Colon (tissue), 2 donors: ENCODE results near the gene TMBIM1.

Experiments used
- FAIRE-seq: peaks from 2 replicates; lab custom pipeline; 2012; peaks lifted over from hg19 to GRCh38; lab: Jason Lieb, UNC
- donor health status: control.
- donor health status: control.

The TMBIM1 gene

DNA sequence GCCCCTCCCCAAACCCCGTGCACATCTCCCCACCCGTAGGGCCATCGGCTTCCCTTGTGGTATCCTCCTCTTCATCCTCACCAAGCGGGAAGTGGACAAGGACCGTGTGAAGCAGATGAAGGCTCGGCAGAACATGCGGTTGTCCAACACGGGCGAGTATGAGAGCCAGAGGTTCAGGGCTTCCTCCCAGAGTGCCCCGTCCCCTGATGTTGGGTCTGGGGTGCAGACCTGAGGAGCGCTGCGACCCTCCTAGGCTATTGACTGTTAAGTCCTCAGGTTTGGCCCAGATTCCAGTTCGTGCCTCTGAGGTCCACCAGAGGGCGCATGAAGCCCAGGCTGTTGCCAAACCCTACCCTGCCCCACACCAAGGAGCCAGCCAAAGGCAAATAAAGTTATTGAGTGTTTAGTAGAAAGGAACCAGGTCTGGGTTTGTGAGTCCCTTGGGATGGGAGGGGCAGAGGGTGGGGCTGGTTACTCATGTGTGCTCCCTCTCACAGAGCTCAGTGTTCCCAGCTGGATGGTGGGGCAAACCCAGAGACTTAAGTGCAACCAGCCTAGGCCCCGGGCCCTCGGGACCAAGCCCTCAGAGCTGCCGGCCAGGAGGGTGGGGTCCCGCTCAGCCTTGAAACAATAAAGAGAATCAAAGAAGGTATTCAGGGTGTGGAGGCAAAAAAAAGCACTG is 19.6 kb downstream of the TMBIM1 start:
- no peak for FAIRE-seq

GRCh38 chr2:218271865-218272530 is 20.3 kb downstream of the TMBIM1 start:
- no peak for FAIRE-seq

DNA sequence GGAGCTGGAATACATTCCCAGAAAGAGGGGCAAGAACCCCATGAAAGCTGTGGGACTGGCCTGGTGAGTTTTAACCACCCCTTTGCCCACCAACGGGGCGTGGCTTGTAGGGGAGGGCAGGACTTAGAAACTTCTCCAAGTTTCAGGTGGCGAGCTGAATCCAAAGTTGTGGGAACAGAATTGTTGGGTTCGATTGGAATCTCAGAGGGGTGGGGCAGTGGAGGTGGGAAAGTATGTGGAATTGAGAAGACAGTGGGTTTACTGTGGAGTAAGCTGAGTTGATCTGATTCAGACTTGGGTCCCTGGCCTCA is 20.9 kb downstream of the TMBIM1 start:
- FAIRE-seq, result no peak

- FAIRE-seq, result no peak
Observed at GRCh38 chr2:218270721-218271486, 21.4 kb downstream of the TMBIM1 start.

- FAIRE-seq, result peak; percentile 94
Observed at GRCh38 chr2:218269900-218270720, 22.2 kb downstream of the TMBIM1 start, which contains the start of the genes AAMP and PNKD. TSS of gene AAMP (minus strand) at chr2:218270137. CDS start at chr2:218270086, 51 bp downstream. TSS of gene PNKD (plus strand) at chr2:218270519. CDS start at chr2:218270536, 17 bp downstream.

DNA sequence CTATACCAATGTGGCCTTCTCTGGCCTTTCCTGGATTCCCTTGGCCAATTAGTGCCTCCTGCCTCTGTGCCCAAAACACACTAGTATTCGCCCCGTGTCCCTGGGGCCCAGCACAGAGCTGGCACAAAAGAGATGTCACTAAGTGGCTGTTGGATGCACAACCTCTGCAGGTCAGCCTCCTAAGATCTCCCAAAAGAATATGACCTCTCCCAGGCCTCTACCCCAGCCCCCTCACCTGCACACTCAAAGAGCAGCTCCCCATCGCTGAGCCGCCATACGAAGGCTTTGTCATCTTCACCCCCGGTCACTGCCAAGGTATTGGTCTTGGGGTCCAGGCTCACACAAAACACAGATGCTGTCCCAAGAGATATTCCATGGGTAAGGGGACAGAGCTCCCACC is 25.0 kb downstream of the TMBIM1 start:
- FAIRE-seq, result no peak

- no peak for FAIRE-seq
Observed at GRCh38 chr2:218266316-218266979, 25.9 kb downstream of the TMBIM1 start.

GRCh38 chr2:218265626-218266025 is 26.7 kb downstream of the TMBIM1 start:
- no peak for FAIRE-seq

GRCh38 chr2:218264773-218265561 is 27.3 kb downstream of the TMBIM1 start:
- no peak for FAIRE-seq

DNA sequence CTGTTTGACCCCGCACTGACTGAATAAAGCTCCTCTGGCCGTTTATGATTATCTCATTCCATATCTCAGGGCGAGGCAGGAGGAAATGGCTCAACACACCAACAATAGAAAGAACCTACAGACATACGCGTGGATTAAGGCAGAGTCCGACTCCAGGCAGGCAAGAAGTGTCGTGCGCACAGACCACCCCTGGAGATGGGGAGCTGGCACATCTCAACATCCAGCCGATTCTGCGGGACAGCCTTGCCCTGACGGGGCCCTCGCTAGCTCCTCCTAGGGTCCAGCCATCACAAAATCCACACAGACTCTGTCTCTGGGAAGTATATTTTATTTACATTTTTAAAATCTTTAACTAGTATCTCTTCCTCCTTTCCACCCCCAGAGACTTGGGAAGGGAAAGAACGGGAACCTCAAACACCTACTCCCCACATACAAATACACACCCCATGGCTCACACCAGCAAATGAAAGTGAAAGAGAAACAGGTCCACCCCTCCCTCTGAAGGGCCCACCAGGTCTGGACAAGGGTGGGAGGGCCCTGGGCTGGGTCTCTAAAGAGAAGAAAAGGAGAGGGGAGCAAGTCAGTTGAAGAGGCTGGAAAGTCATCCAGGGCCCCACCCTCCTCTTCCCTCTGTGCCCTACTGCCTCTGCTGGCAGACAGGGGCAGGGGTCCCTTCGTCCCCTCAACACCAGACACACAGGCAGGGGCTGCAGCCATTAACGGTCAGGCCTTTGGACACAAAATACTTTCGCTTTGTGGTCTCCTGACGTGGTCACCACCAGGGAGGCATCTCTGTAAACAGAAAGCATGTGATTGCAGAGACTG is 28.3 kb downstream of the TMBIM1 start:
- no peak for FAIRE-seq

GRCh38 chr2:218262631-218263586 is 29.4 kb downstream of the TMBIM1 start:
- no peak for FAIRE-seq

DNA sequence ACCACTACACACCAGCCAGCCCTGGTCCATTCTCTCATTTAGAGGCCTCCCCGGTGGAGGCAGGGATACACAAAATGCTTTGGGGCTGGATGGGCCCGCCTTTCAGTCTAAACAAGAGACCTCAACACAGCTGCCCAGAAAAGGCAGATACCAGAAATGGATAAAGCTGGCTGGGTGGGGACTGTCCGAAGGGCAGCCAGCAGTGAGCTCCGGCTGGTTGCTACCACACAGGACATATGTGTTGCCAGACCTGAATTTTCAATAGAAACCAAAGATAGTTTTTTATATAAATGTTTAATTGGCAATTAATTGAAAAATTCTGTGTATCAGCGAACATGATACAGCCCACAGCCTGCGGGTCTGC is 30.1 kb downstream of the TMBIM1 start:
- FAIRE-seq, result no peak

- FAIRE-seq, result no peak
Observed at GRCh38 chr2:218261423-218262236, 30.7 kb downstream of the TMBIM1 start.

- FAIRE-seq, result no peak
Observed at GRCh38 chr2:218260742-218261422, 31.4 kb downstream of the TMBIM1 start, which contains the start of gene GPBAR1. TSS of gene GPBAR1 (plus strand) at chr2:218261015. CDS start at chr2:218262725, 1,710 bp downstream.

GRCh38 chr2:218260166-218260565 is 32.1 kb downstream of the TMBIM1 start:
- no peak for FAIRE-seq

GRCh38 chr2:218259099-218259961 is 33.0 kb downstream of the TMBIM1 start:
- FAIRE-seq, result no peak
